Muscle of arm (tissue), 12 donors: ENCODE data around the gene KCP. TPM values are rescaled to one million over a fixed set of nuclear protein-coding genes. Genes with fewer than 3 reads are reported as not detected.

ENCODE experiments used
- DNase-seq: peaks from one replicate; pipeline ENCODE4 v3.0.0-alpha.2; 2013
- polyA plus RNA-seq, 12 donors: library from polyadenylated mRNA; unstranded; fragments of 120-200 nt; gene quantifications; one replicate each; pipeline ENCODE4 v1.2.1, GENCODE V29; 2013; ENCODE audit not compliant: insufficient read length in 12 of 12

The KCP gene
- polyA plus RNA-seq, 12 donors = 0.49 to 7.4 (median 1.4) TPM; not detected in 1

- DNase-seq = no peak
Observed at GRCh38 chr7:128939075-128939860, 28.8 kb upstream of the KCP start.

- no peak for DNase-seq
Observed at GRCh38 chr7:128938544-128939074, 28.1 kb upstream of the KCP start.

GRCh38 chr7:128937647-128938543, 27.4 kb upstream of the KCP start, which contains the start of gene IRF5:
IRF5 (plus strand) TSS chr7:128937927; CDS start chr7:128942082, 4,155 bp downstream.
- no peak for DNase-seq

GRCh38 chr7:128937271-128937646, 26.8 kb upstream of the KCP start:
- DNase-seq = no peak

- no peak for DNase-seq
Observed at GRCh38 chr7:128936798-128937197, 26.3 kb upstream of the KCP start.

GRCh38 chr7:128935342-128935730, 24.8 kb upstream of the KCP start:
- DNase-seq = no peak

GRCh38 chr7:128934361-128935341, 24.1 kb upstream of the KCP start:
- DNase-seq = no peak

GRCh38 chr7:128933180-128933891, 22.8 kb upstream of the KCP start:
- DNase-seq = no peak

- DNase-seq = no peak
Observed at GRCh38 chr7:128932862-128933179, 22.3 kb upstream of the KCP start.

- no peak for DNase-seq
Observed at GRCh38 chr7:128931965-128932861, 21.7 kb upstream of the KCP start.

GRCh38 chr7:128931190-128931798, 20.8 kb upstream of the KCP start:
- DNase-seq = no peak

GRCh38 chr7:128928882-128929788, 18.6 kb upstream of the KCP start:
- DNase-seq = no peak

- DNase-seq = no peak
Observed at GRCh38 chr7:128928159-128928813, 17.8 kb upstream of the KCP start.

GRCh38 chr7:128924707-128925588, 14.4 kb upstream of the KCP start:
- DNase-seq = no peak

- DNase-seq = no peak
Observed at GRCh38 chr7:128923411-128923800, 12.9 kb upstream of the KCP start.
